Right ventricle myocardium superior (tissue), 1 donor: ENCODE measurements around the gene BARHL2. TPM values are rescaled to one million over a fixed set of nuclear protein-coding genes. Genes with fewer than 3 reads are reported as not detected.

Source experiments
- ATAC-seq: fragments of 200-7000 bp; cut with Tn5 transposase; one replicate; pipeline ENCODE4 v1.9.1; 2020; ENCODE audit warnings: mild to moderate bottlenecking; ENCODE audit not compliant: poor library complexity
- DNase-seq: peaks from one replicate; pipeline ENCODE4 v3.0.0-alpha.2; 2020
- intact Hi-C: fragments of 100-400 bp; cut with DNase I; formaldehyde crosslinking; loops from one replicate; pipeline ENCODE4 v1.11.2; 2022
- total RNA-seq: library from RNA; stranded (reverse); fragmentation: NEBNext Ultra II Directional; extraction: Animal tissue kit (Norgen Biotek cat#: 25700); gene quantifications from one replicate; pipeline ENCODE4 v1.2.1, GENCODE V29; 2021
- donor health status: DM: no; HTN: yes; CAD: no; lungs with severe emphysema.

The BARHL2 gene
- total RNA-seq, 1 donor from 2014 or later = not detected

- intact Hi-C loops = no loop called here
- no peak for ATAC-seq
Observed at GRCh38 chr1:90712915-90713730, 4.0 kb downstream of the BARHL2 start.

GRCh38 chr1:90712153-90712856 is 4.8 kb downstream of the BARHL2 start:
- DNase-seq = no peak
- intact Hi-C loops = no loop called here
- no peak for ATAC-seq

More at GRCh38 chr1:90712915-90713730, 4.0 kb downstream of the BARHL2 start:
- no peak for DNase-seq

GRCh38 chr1:90711696-90712095 is 5.4 kb downstream of the BARHL2 start:
- intact Hi-C loops = no loop called here
- ATAC-seq (no peak), DNase-seq (no peak)

- DNase-seq (no peak), ATAC-seq (no peak)
- intact Hi-C loops = no loop called here
Observed at GRCh38 chr1:90710579-90711536, 6.2 kb downstream of the BARHL2 start.

GRCh38 chr1:90709535-90709934 is 7.6 kb downstream of the BARHL2 start:
- ATAC-seq (no peak), DNase-seq (no peak)
- intact Hi-C loops = no loop called here

- no peak for DNase-seq
- no peak for ATAC-seq
- intact Hi-C loops = no loop called here
Observed at GRCh38 chr1:90708826-90709225, 8.3 kb downstream of the BARHL2 start.

GRCh38 chr1:90708236-90708786 is 8.8 kb downstream of the BARHL2 start:
- ATAC-seq (no peak), DNase-seq (no peak)
- intact Hi-C loops = no loop called here

GRCh38 chr1:90707363-90707710 is 9.8 kb downstream of the BARHL2 start:
- peak; percentile 74 for ATAC-seq
- no peak for DNase-seq
- intact Hi-C loops = no loop called here

- no peak for DNase-seq
- peak; percentile 78 for ATAC-seq
- intact Hi-C loops = no loop called here
Observed at GRCh38 chr1:90706437-90707362, 10.4 kb downstream of the BARHL2 start.

- ATAC-seq (no peak), DNase-seq (no peak)
- intact Hi-C loops = no loop called here
Observed at GRCh38 chr1:90705956-90706355, 11.1 kb downstream of the BARHL2 start.

- no peak for ATAC-seq
- intact Hi-C loops = no loop called here
- DNase-seq = no peak
Observed at GRCh38 chr1:90704817-90705216, 12.3 kb downstream of the BARHL2 start.

- no peak for DNase-seq
- intact Hi-C loops = no loop called here
- no peak for ATAC-seq
Observed at GRCh38 chr1:90694846-90695245, 22.3 kb downstream of the BARHL2 start.

GRCh38 chr1:90687747-90688146 is 29.4 kb downstream of the BARHL2 start:
- no peak for ATAC-seq
- intact Hi-C loops = no loop called here
- DNase-seq = no peak

- ATAC-seq (no peak), DNase-seq (no peak)
- intact Hi-C loops = no loop called here
Observed at GRCh38 chr1:90675161-90675847, 41.8 kb downstream of the BARHL2 start.

GRCh38 chr1:90671741-90672140 is 45.4 kb downstream of the BARHL2 start:
- DNase-seq = no peak
- intact Hi-C loops = no loop called here
- no peak for ATAC-seq

GRCh38 chr1:90671251-90671650 is 45.9 kb downstream of the BARHL2 start:
- no peak for ATAC-seq
- intact Hi-C loops = no loop called here
- no peak for DNase-seq
